SK-N-SH (cell line): ENCODE measurements around the gene ADAMTS3. TPM values are rescaled to one million over a fixed set of nuclear protein-coding genes. Genes with fewer than 3 reads are reported as not detected.

Experiments
- CTCF ChIA-PET: fragments of 300-600, 350-600 bp; formaldehyde crosslinking; extraction: SDS; loops from one replicate; lab custom pipeline; 2021; lab: Yijun Ruan, JAX
- POLR2A ChIA-PET: fragments of 350-600 bp; sonication (Branson Sonifier 250); formaldehyde crosslinking; extraction: SDS; loops from one replicate; lab custom pipeline; 2020; ENCODE audit warnings: antibody characterized with exemption, inconsistent platforms; lab: Yijun Ruan, JAX
- DNase-seq: peaks from one replicate; pipeline ENCODE4 v3.0.0; 2012
- H2AFZ ChIP-seq: fragments of 200-600 bp; sonication (generic); 2 replicates; pipeline ENCODE4 v1.8.1; 2016; ENCODE audit warnings: antibody characterized with exemption, mild to moderate bottlenecking, low read depth
- H3F3A ChIP-seq: fragments of 200-600 bp; sonication (generic); replicated peaks from 2 replicates; pipeline ENCODE3; 2016; ENCODE audit warnings: antibody characterized with exemption, mild to moderate bottlenecking; ENCODE audit not compliant: insufficient read depth
- H3K27ac ChIP-seq, 2 experiments: fragments of 200-500 bp in 1 of 2; fragments of 200-600 bp in 1 of 2; sonication (Bioruptor generic) in 1 of 2; sonication (generic), shearing (Covaris generic) in 1 of 2; 2 replicates each; pipeline versions ENCODE4 v1.5.1 to v1.6.1; 2014 to 2016; ENCODE audit warnings: low read depth in 2 of 2, inconsistent platforms in 1 of 2, low read length in 1 of 2, mild to moderate bottlenecking in 1 of 2, mixed read lengths in 1 of 2
- H3K27me3 ChIP-seq: fragments of 200-600 bp; sonication (generic), shearing (Covaris generic); 2 replicates; pipeline ENCODE4 v1.6.1; 2016; ENCODE audit warnings: mixed run types; ENCODE audit not compliant: insufficient read depth
- H3K36me3 ChIP-seq, 2 experiments: fragments of 200-500 bp in 1 of 2; fragments of 200-600 bp in 1 of 2; sonication (Bioruptor generic) in 1 of 2; sonication (generic) in 1 of 2; replicated peaks in 1 of 2; 2 replicates each; pipeline versions ENCODE3 to v1.5.1; 2014 to 2016; ENCODE audit warnings: low read length in 1 of 2, mild to moderate bottlenecking in 1 of 2; ENCODE audit not compliant: insufficient read depth in 2 of 2, control insufficient read depth in 1 of 2
- H3K4me1 ChIP-seq, 2 experiments: fragments of 200-500 bp in 1 of 2; fragments of 200-600 bp in 1 of 2; sonication (Bioruptor generic) in 1 of 2; sonication (generic), shearing (Covaris generic) in 1 of 2; 2 replicates each; pipeline versions ENCODE4 v1.5.1 to v1.6.1; 2014 to 2016; ENCODE audit warnings: low read depth in 1 of 2, low read length in 1 of 2, mixed run types in 1 of 2; ENCODE audit not compliant: insufficient read depth in 2 of 2, control insufficient read depth in 1 of 2
- H3K4me2 ChIP-seq: fragments of 200-600 bp; sonication (generic), shearing (Covaris generic); 2 replicates; pipeline ENCODE4 v1.6.1; 2017; ENCODE audit warnings: mixed run types
- H3K4me3 ChIP-seq, 2 experiments: fragments of 200-500 bp in 1 of 2; fragments of 200-600 bp in 1 of 2; sonication (Bioruptor generic) in 1 of 2; sonication (generic), shearing (Covaris generic) in 1 of 2; 2 replicates each; pipeline versions ENCODE4 v1.5.1 to v1.8.1; 2014 to 2016; ENCODE audit warnings: low read depth in 2 of 2, inconsistent platforms in 1 of 2, low read length in 1 of 2, mild to moderate bottlenecking in 1 of 2, mixed read lengths in 1 of 2, moderate library complexity in 1 of 2
- H3K79me2 ChIP-seq: fragments of 200-600 bp; sonication (generic); 2 replicates; pipeline ENCODE4 v1.8.1; 2017; ENCODE audit warnings: mild to moderate bottlenecking; ENCODE audit not compliant: insufficient read depth
- H3K9ac ChIP-seq: fragments of 200-600 bp; sonication (generic); 2 replicates; pipeline ENCODE4 v1.6.1; 2017; ENCODE audit warnings: mixed run types
- H3K9me2 ChIP-seq: fragments of 200-600 bp; sonication (generic); 2 replicates; pipeline ENCODE4 v1.6.1; 2017; ENCODE audit warnings: mixed run types
- H3K9me3 ChIP-seq: fragments of 200-600 bp; sonication (generic); 2 replicates; pipeline ENCODE4 v1.6.1; 2017; ENCODE audit warnings: mixed run types, mild to moderate bottlenecking, moderate library complexity
- H4K20me1 ChIP-seq: fragments of 200-600 bp; sonication (generic); 2 replicates; pipeline ENCODE4 v1.6.1; 2017; ENCODE audit warnings: mild to moderate bottlenecking, mixed run types; ENCODE audit not compliant: insufficient read depth
- CHD2 ChIP-seq: fragments of 150-350 bp; IDR thresholded peaks from 2 replicates; pipeline ENCODE4 v1.6.1; 2018; ENCODE audit warnings: low read length; ENCODE audit not compliant: partially characterized antibody
- FOSL2 ChIP-seq: IDR thresholded peaks from 2 replicates; pipeline ENCODE4 v1.4.0; 2012; ENCODE audit warnings: low read depth, mild to moderate bottlenecking, moderate library complexity, borderline replicate concordance
- FOXJ3 ChIP-seq: sonication (generic); formaldehyde crosslinking; IDR thresholded peaks from 2 replicates; pipeline ENCODE4 v1.5.1; 2020; ENCODE audit warnings: mild to moderate bottlenecking, missing genetic modification reagents
- FOXM1 ChIP-seq: IDR thresholded peaks from 2 replicates; pipeline ENCODE4 v1.4.0; 2012; ENCODE audit warnings: low read depth, mild to moderate bottlenecking
- GABPA ChIP-seq: IDR thresholded peaks from 2 replicates; pipeline ENCODE4 v1.4.0; 2012; ENCODE audit warnings: low read depth, mild to moderate bottlenecking
- IRF3 ChIP-seq: fragments of 150-350 bp; IDR thresholded peaks from 2 replicates; pipeline ENCODE4 v1.6.1; 2016; ENCODE audit warnings: mild to moderate bottlenecking, low read depth, low read length
- JUND ChIP-seq: IDR thresholded peaks from 2 replicates; pipeline ENCODE4 v1.4.0; 2012
- MAX ChIP-seq: IDR thresholded peaks from 2 replicates; pipeline ENCODE4 v1.4.0; 2012; ENCODE audit warnings: low read depth
- NRF1 ChIP-seq: IDR thresholded peaks from 2 replicates; pipeline ENCODE4 v1.6.1; 2012; ENCODE audit warnings: low read depth, mild to moderate bottlenecking, low read length
- POLR2AphosphoS5 ChIP-seq: IDR thresholded peaks from 2 replicates; pipeline ENCODE4 v1.6.1; 2012; ENCODE audit warnings: low read depth, low read length
- SIN3A ChIP-seq: IDR thresholded peaks from 2 replicates; pipeline ENCODE4 v1.6.1; 2012; ENCODE audit warnings: low read depth, mild to moderate bottlenecking, low read length, moderate library complexity, borderline replicate concordance
- TAF1 ChIP-seq: IDR thresholded peaks from 2 replicates; pipeline ENCODE4 v1.6.1; 2012; ENCODE audit warnings: low read depth, mild to moderate bottlenecking, low read length, moderate library complexity, borderline replicate concordance
- TCF12 ChIP-seq: IDR thresholded peaks from 2 replicates; pipeline ENCODE4 v1.4.0; 2012
- TEAD4 ChIP-seq: IDR thresholded peaks from 2 replicates; pipeline ENCODE4 v1.4.0; 2012; ENCODE audit warnings: mild to moderate bottlenecking, borderline replicate concordance; ENCODE audit not compliant: insufficient read depth
- USF1 ChIP-seq: IDR thresholded peaks from 2 replicates; pipeline ENCODE4 v1.4.0; 2012; ENCODE audit warnings: low read depth, borderline replicate concordance
- USF2 ChIP-seq: fragments of 150-350 bp; IDR thresholded peaks from 2 replicates; pipeline ENCODE4 v1.6.1; 2017; ENCODE audit warnings: antibody characterized with exemption, low read length, low read depth, borderline replicate concordance
- YY1 ChIP-seq: IDR thresholded peaks from 2 replicates; pipeline ENCODE4 v1.4.0; 2012; ENCODE audit warnings: low read depth, mild to moderate bottlenecking
- WGBS: methylation state at CpG from one replicate; pipeline ENCODE4 v1.1.6; 2017; ENCODE audit warnings: low lambda C conversion rate; 5-methylcytosine and 5-hydroxymethylcytosine counted together
- polyA plus RNA-seq, 3 experiments: library from polyadenylated mRNA; depleted of rRNA; stranded (reverse); fragments of >200 nt; gene quantifications; 2 replicates each; pipeline ENCODE4 v1.2.3, GENCODE V29; 2012

ADAMTS3 gene
- polyA plus RNA-seq, 1 of the 3 experiments (the other 2 are of a cell fraction), result 0.99 TPM

GRCh38 chr4:72305080-72305479 is 263.9 kb downstream of the ADAMTS3 start:
- CTCF ChIA-PET, result interaction anchor here (0.8 to 6.0 kb wide), 8 partner anchors 10 to 717 kb away, joined by 3 to 33 read pairs (median 3); partner anchors contain the start of gene ADAMTS3

More at GRCh38 chr4:72305080-72305479, 263.9 kb downstream of the ADAMTS3 start:
- Histone ChIP-seq H3K79me2 (no peaks in the 10 kb centered on the region), H3K4me1 (no peaks in the 10 kb centered on the region), H2AFZ (no peak overlapping the region), H3K9ac (no peak overlapping the region), H4K20me1 (no peaks in the 10 kb centered on the region), H3K4me3 (no peak overlapping the region), H3K36me3 (no peaks in the 10 kb centered on the region), H3K4me2 (no peak overlapping the region), H3K9me2 (no peaks in the 10 kb centered on the region), H3K9me3 (no peaks in the 10 kb centered on the region), H3K27ac (no peak overlapping the region), H3F3A (no peaks in the 10 kb centered on the region), H3K27me3 (no peaks in the 10 kb centered on the region)
- 85% methylated on average over 4 of the region's 4 CpGs for WGBS
- no peak for DNase-seq
- POLR2A ChIA-PET, result no interaction called here
- TF ChIP-seq POLR2AphosphoS5 (no peak), SIN3A (no peak), FOXM1 (no peak), USF1 (no peak), GABPA (no peak), YY1 (no peak), IRF3 (no peak), JUND (no peak), USF2 (no peak), TCF12 (no peak), FOXJ3 (CRISPR knock-in tag) (no peak), NRF1 (no peak), TAF1 (no peak), MAX (no peak), FOSL2 (no peak), CHD2 (no peak), TEAD4 (no peak)
- TF ChIP-seq, all 33 proteins: peak for 0
